ENCODE data around the gene KCNQ1OT1.

DNA sequence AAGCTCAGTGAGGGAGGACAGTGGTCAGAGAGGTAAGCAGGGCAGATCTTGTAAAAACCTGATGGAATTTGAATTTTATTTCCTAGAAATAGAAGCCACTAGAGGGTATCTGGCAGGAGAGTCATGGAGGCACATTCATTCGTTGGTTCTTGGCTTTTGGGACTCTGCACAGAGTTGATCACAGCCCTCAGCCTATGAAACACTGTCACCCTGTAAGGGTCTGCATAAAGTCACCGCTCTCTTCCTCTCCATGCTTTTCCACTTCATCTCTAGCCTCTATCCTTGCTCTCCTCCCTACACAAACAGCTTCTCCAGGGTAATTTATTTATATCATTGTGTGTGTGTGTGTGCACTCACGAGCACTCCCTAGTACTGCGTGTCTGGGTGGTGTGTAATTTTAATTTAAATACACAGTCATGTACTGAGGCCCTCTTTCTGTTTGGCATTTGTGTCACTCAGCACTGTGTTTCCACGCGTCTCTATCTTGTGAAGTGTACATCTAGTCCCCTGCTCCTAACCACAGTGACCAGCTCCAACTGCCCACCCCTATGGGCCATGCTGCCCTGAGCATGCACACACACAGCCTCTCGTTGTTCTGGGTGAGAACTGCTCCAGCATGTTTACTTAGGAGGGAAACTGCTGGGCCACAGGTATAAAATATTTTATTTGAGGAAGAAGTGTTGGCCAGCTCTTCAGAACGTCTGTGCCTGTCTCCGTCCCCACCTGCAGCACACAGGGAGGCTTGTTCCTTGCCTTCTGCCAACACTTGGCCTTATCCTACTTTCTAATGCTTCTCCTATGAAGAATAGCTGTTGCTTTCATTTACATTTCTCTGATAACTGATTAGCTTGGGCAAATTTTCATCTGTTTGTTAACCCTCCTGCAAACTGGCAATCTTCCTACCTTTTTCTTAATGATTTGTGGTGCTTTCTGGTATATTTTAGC lies 4.5 kb downstream of the KCNQ1OT1 start:
- TF ChIP-seq ZNF384 (IDR thresholded peaks at IDR 0.05; ENCODE audit: low read depth, low read length), result no peak
- TF ChIP-seq RAD21 (CRISPR knock-in tag; conservative IDR thresholded peaks at IDR 0.05 in 1 of 2, IDR thresholded peaks at IDR 0.05 in 1 of 2), result no peak
- no peak for TF ChIP-seq ZNF75A (CRISPR knock-in tag; IDR thresholded peaks at IDR 0.05)
- TF ChIP-seq SMARCA4 (IDR thresholded peaks at IDR 0.05), result no peak
- TF ChIP-seq NFE2L1 (tag; IDR thresholded peaks at IDR 0.05; ENCODE audit: borderline replicate concordance, low read depth), result no peak
